K562 (cell line): Measurements from ENCODE around the gene ADARB2. TPM values are rescaled to one million over a fixed set of nuclear protein-coding genes. Genes with fewer than 3 reads are reported as not detected.
A peak's percentile ranks its signal among the peaks of the same experiment; 100 is the strongest.

Experiments used
- BRD9 ChIP-seq: fragments of 450-650 bp; IDR thresholded peaks from 2 replicates; pipeline ENCODE4 v1.6.1; 2018; ENCODE audit warnings: low read depth; ENCODE audit not compliant: partially characterized antibody
- CREM ChIP-seq: IDR thresholded peaks from 2 replicates; pipeline ENCODE4 v1.6.1; 2014; ENCODE audit warnings: antibody characterized with exemption, low read depth
- FOXK2 ChIP-seq, 2 experiments: fragments of 450-650 bp; IDR thresholded peaks in 1 of 2; conservative IDR thresholded peaks in 1 of 2; 2 replicates each; pipeline ENCODE4 v1.6.1; 2016; ENCODE audit warnings: low read depth in 2 of 2, mild to moderate bottlenecking in 1 of 2
- HMGN3 ChIP-seq: IDR thresholded peaks from 2 replicates; pipeline ENCODE4 v1.6.1; 2011; ENCODE audit warnings: borderline replicate concordance, low read depth, mild to moderate bottlenecking, mixed read lengths, low read length; ENCODE audit not compliant: insufficient read length; ENCODE audit errors: extremely low read depth
- MTF1 ChIP-seq: fragments of 250-450 bp; sonication (Bioruptor Pico); IDR thresholded peaks from 2 replicates; pipeline ENCODE4 v1.9.0; 2021; ENCODE audit warnings: moderate library complexity, mild to moderate bottlenecking, inconsistent platforms, borderline replicate concordance
- NUFIP1 ChIP-seq: fragments of 450-650 bp; IDR thresholded peaks from 2 replicates; pipeline ENCODE4 v1.6.1; 2018; ENCODE audit not compliant: partially characterized antibody
- POLR2AphosphoS5 ChIP-seq: IDR thresholded peaks from 2 replicates; pipeline ENCODE4 v1.6.1; 2011; ENCODE audit warnings: mild to moderate bottlenecking, low read depth, low read length, moderate library complexity; ENCODE audit not compliant: control insufficient read depth, insufficient read depth
- RBFOX2 ChIP-seq: fragments of 200-400 bp; formaldehyde crosslinking; IDR thresholded peaks from 2 replicates; pipeline ENCODE4 v1.6.1; 2017; ENCODE audit warnings: low read depth, mild to moderate bottlenecking, low read length, moderate library complexity
- ZNF143 ChIP-seq: sonication (generic); formaldehyde crosslinking; IDR thresholded peaks from 2 replicates; pipeline ENCODE4 v1.9.0; 2022; ENCODE audit warnings: mild to moderate bottlenecking, missing genetic modification reagents
- ZNF444 ChIP-seq: fragments of 250-450 bp; sonication (Bioruptor Pico); IDR thresholded peaks from 2 replicates; pipeline ENCODE4 v1.4.0; 2020; ENCODE audit warnings: mild to moderate bottlenecking, moderate library complexity
- polyA plus RNA-seq, 8 experiments: library from polyadenylated mRNA; depleted of rRNA in 4 of 8; stranded (reverse) in 5 of 8; unstranded in 3 of 8; fragments of >200 nt; fragmentation: Nextera tagmentation in 2 of 8; fragmentation: Illumina TruSeq in 1 of 8; extraction: Ambion mirVana in 2 of 8; extraction: Trizol in 1 of 8; gene quantifications; 2 replicates each; pipeline versions ENCODE4 v1.2.1 to v1.2.3, GENCODE V29; 2011 to 2014; ENCODE audit warnings: inconsistent platforms in 1 of 8, missing spikeins in 1 of 8
- total RNA-seq, 7 experiments: library from RNA; depleted of rRNA in 6 of 7; stranded (reverse); fragments of >200 nt in 6 of 7; fragmentation: Illumina TruSeq in 2 of 7; extraction: Trizol in 2 of 7; gene quantifications; 2 replicates each; pipeline versions ENCODE4 v1.2.1 to v1.2.3, GENCODE V29; 2011 to 2021; ENCODE audit warnings: low replicate concordance in 1 of 7
- TF ChIP-seq, protein P1 (sequence below): IDR thresholded peaks from 3 replicates; pipeline ENCODE4 v1.6.1; 2011; ENCODE audit warnings: borderline replicate concordance, mild to moderate bottlenecking, moderate library complexity; ENCODE audit not compliant: insufficient read length; ENCODE audit errors: extremely low read depth
- TF ChIP-seq, protein P2 (sequence below): fragments of 450-650 bp; IDR thresholded peaks from 2 replicates; pipeline ENCODE4 v1.6.1; 2016; ENCODE audit warnings: mild to moderate bottlenecking, moderate library complexity

Gene ADARB2
- total and polyA plus RNA-seq, 9 of the 15 experiments (the other 6 are each of a cell fraction or from before 2014, with no cell fraction given), result not detected

- TF ChIP-seq, protein P1, sequence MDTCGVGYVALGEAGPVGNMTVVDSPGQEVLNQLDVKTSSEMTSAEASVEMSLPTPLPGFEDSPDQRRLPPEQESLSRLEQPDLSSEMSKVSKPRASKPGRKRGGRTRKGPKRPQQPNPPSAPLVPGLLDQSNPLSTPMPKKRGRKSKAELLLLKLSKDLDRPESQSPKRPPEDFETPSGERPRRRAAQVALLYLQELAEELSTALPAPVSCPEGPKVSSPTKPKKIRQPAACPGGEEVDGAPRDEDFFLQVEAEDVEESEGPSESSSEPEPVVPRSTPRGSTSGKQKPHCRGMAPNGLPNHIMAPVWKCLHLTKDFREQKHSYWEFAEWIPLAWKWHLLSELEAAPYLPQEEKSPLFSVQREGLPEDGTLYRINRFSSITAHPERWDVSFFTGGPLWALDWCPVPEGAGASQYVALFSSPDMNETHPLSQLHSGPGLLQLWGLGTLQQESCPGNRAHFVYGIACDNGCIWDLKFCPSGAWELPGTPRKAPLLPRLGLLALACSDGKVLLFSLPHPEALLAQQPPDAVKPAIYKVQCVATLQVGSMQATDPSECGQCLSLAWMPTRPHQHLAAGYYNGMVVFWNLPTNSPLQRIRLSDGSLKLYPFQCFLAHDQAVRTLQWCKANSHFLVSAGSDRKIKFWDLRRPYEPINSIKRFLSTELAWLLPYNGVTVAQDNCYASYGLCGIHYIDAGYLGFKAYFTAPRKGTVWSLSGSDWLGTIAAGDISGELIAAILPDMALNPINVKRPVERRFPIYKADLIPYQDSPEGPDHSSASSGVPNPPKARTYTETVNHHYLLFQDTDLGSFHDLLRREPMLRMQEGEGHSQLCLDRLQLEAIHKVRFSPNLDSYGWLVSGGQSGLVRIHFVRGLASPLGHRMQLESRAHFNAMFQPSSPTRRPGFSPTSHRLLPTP, result no peak
- TF ChIP-seq ZNF143 (CRISPR knock-in tag) (no peak), RBFOX2 (peak; percentile 92), POLR2AphosphoS5 (peak; percentile 58), MTF1 (CRISPR knock-in tag) (no peak), NUFIP1 (no peak), ZNF444 (CRISPR knock-in tag) (no peak), HMGN3 (peak; percentile 15), FOXK2 (conservative IDR thresholded peaks at IDR 0.05 in 1 of 2, IDR thresholded peaks at IDR 0.05 in 1 of 2; ENCODE audit: low read depth in 2 of 2) (no peak), BRD9 (no peak), CREM (peak; percentile 99)
- TF ChIP-seq, protein P2, sequence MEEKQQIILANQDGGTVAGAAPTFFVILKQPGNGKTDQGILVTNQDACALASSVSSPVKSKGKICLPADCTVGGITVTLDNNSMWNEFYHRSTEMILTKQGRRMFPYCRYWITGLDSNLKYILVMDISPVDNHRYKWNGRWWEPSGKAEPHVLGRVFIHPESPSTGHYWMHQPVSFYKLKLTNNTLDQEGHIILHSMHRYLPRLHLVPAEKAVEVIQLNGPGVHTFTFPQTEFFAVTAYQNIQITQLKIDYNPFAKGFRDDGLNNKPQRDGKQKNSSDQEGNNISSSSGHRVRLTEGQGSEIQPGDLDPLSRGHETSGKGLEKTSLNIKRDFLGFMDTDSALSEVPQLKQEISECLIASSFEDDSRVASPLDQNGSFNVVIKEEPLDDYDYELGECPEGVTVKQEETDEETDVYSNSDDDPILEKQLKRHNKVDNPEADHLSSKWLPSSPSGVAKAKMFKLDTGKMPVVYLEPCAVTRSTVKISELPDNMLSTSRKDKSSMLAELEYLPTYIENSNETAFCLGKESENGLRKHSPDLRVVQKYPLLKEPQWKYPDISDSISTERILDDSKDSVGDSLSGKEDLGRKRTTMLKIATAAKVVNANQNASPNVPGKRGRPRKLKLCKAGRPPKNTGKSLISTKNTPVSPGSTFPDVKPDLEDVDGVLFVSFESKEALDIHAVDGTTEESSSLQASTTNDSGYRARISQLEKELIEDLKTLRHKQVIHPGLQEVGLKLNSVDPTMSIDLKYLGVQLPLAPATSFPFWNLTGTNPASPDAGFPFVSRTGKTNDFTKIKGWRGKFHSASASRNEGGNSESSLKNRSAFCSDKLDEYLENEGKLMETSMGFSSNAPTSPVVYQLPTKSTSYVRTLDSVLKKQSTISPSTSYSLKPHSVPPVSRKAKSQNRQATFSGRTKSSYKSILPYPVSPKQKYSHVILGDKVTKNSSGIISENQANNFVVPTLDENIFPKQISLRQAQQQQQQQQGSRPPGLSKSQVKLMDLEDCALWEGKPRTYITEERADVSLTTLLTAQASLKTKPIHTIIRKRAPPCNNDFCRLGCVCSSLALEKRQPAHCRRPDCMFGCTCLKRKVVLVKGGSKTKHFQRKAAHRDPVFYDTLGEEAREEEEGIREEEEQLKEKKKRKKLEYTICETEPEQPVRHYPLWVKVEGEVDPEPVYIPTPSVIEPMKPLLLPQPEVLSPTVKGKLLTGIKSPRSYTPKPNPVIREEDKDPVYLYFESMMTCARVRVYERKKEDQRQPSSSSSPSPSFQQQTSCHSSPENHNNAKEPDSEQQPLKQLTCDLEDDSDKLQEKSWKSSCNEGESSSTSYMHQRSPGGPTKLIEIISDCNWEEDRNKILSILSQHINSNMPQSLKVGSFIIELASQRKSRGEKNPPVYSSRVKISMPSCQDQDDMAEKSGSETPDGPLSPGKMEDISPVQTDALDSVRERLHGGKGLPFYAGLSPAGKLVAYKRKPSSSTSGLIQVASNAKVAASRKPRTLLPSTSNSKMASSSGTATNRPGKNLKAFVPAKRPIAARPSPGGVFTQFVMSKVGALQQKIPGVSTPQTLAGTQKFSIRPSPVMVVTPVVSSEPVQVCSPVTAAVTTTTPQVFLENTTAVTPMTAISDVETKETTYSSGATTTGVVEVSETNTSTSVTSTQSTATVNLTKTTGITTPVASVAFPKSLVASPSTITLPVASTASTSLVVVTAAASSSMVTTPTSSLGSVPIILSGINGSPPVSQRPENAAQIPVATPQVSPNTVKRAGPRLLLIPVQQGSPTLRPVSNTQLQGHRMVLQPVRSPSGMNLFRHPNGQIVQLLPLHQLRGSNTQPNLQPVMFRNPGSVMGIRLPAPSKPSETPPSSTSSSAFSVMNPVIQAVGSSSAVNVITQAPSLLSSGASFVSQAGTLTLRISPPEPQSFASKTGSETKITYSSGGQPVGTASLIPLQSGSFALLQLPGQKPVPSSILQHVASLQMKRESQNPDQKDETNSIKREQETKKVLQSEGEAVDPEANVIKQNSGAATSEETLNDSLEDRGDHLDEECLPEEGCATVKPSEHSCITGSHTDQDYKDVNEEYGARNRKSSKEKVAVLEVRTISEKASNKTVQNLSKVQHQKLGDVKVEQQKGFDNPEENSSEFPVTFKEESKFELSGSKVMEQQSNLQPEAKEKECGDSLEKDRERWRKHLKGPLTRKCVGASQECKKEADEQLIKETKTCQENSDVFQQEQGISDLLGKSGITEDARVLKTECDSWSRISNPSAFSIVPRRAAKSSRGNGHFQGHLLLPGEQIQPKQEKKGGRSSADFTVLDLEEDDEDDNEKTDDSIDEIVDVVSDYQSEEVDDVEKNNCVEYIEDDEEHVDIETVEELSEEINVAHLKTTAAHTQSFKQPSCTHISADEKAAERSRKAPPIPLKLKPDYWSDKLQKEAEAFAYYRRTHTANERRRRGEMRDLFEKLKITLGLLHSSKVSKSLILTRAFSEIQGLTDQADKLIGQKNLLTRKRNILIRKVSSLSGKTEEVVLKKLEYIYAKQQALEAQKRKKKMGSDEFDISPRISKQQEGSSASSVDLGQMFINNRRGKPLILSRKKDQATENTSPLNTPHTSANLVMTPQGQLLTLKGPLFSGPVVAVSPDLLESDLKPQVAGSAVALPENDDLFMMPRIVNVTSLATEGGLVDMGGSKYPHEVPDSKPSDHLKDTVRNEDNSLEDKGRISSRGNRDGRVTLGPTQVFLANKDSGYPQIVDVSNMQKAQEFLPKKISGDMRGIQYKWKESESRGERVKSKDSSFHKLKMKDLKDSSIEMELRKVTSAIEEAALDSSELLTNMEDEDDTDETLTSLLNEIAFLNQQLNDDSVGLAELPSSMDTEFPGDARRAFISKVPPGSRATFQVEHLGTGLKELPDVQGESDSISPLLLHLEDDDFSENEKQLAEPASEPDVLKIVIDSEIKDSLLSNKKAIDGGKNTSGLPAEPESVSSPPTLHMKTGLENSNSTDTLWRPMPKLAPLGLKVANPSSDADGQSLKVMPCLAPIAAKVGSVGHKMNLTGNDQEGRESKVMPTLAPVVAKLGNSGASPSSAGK, result peak; percentile 73
These were observed 577.9 kb downstream of the ADARB2 start (continued) for GRCh38 chr10:1159131-1160061.
